Kidney (tissue), 14 donors: Measurements from ENCODE around the gene KCNAB2. TPM values are rescaled to one million over a fixed set of nuclear protein-coding genes. Genes with fewer than 3 reads are reported as not detected.
A peak's percentile ranks its signal among the peaks of the same experiment; 100 is the strongest.

Source experiments
- DNase-seq, 5 donors: peaks; one replicate each; pipeline ENCODE4 v3.0.0-alpha.2; 2013 to 2020
- FAIRE-seq: peaks from 2 replicates; lab custom pipeline; 2012; peaks lifted over from hg19 to GRCh38; lab: Jason Lieb, UNC
- H3K27ac ChIP-seq, 2 donors: one replicate each; pipeline ENCODE4 v1.7.0; 2013; ENCODE audit warnings: low read depth in 2 of 2, low read length in 2 of 2, inconsistent platforms in 1 of 2
- H3K27me3 ChIP-seq: one replicate; pipeline ENCODE4 v1.7.1; 2013; ENCODE audit warnings: low read length, inconsistent platforms; ENCODE audit not compliant: control insufficient read depth, insufficient read depth
- H3K36me3 ChIP-seq, 3 donors: one replicate each; pipeline versions ENCODE4 v1.7.0 to v1.7.1; 2013; ENCODE audit warnings: low read length in 3 of 3, control low read depth in 1 of 3, inconsistent platforms in 1 of 3; ENCODE audit not compliant: insufficient read depth in 3 of 3, control insufficient read depth in 2 of 3
- H3K4me1 ChIP-seq, 3 donors: one replicate each; pipeline versions ENCODE4 v1.7.0 to v1.7.1; 2013; ENCODE audit warnings: low read length in 3 of 3, inconsistent platforms in 1 of 3, low read depth in 1 of 3; ENCODE audit not compliant: control insufficient read depth in 2 of 3, insufficient read depth in 2 of 3
- H3K4me3 ChIP-seq, 3 donors: one replicate each; pipeline versions ENCODE4 v1.7.0 to v1.8.1; 2013; ENCODE audit warnings: low read length in 3 of 3, control low read depth in 1 of 3, inconsistent platforms in 1 of 3
- H3K9ac ChIP-seq, 3 donors: one replicate each; pipeline versions ENCODE4 v1.7.0 to v1.7.1; 2013; ENCODE audit warnings: low read length in 3 of 3, control low read depth in 1 of 3, inconsistent platforms in 1 of 3
- H3K9me3 ChIP-seq, 3 donors: one replicate each; pipeline versions ENCODE4 v1.7.0 to v1.7.1; 2013; ENCODE audit warnings: low read length in 3 of 3, control low read depth in 1 of 3, inconsistent platforms in 1 of 3; ENCODE audit not compliant: control insufficient read depth in 2 of 3, insufficient read depth in 1 of 3
- intact Hi-C: fragments of 100-400 bp; cut with DNase I; formaldehyde crosslinking; loops from one replicate; pipeline ENCODE4 v1.11.1; 2022
- polyA plus RNA-seq: library from polyadenylated mRNA; stranded (reverse); fragments of 350-450 nt; fragmentation: Illumina TruSeq; extraction: RNeasy Lipid Tissue Mini Kit (QIAGEN cat#74804); gene quantifications from one replicate; pipeline ENCODE4 v1.2.3, GENCODE V29; 2014; ENCODE audit warnings: low read depth, low replicate concordance; ENCODE audit not compliant: insufficient read depth
- total RNA-seq: library from RNA; stranded (reverse); fragmentation: NEBNext Ultra II Directional; extraction: Animal tissue kit (Norgen Biotek cat#: 25700); gene quantifications from one replicate; pipeline ENCODE4 v1.2.1, GENCODE V29; 2021
- TF ChIP-seq, protein P1 (sequence below): IDR thresholded peaks from 3 replicates; pipeline ENCODE4 v1.5.1; 2012; ENCODE audit warnings: mild to moderate bottlenecking, moderate library complexity, borderline replicate concordance; ENCODE audit not compliant: insufficient read depth; ENCODE audit errors: extremely low read depth
- donor health status: control.
- donor health status: control.
- donor health status: control.
- donor health status: control.
- donor health status: control.
- donor health status: DM: yes; HTN: yes; CAD: no.
- donor health status: Normal renal cell carcinoma (clear cell type).

KCNAB2 gene
- total and polyA plus RNA-seq, 2 donors from 2014 or later: 19.6 to 28.1 TPM

DNA sequence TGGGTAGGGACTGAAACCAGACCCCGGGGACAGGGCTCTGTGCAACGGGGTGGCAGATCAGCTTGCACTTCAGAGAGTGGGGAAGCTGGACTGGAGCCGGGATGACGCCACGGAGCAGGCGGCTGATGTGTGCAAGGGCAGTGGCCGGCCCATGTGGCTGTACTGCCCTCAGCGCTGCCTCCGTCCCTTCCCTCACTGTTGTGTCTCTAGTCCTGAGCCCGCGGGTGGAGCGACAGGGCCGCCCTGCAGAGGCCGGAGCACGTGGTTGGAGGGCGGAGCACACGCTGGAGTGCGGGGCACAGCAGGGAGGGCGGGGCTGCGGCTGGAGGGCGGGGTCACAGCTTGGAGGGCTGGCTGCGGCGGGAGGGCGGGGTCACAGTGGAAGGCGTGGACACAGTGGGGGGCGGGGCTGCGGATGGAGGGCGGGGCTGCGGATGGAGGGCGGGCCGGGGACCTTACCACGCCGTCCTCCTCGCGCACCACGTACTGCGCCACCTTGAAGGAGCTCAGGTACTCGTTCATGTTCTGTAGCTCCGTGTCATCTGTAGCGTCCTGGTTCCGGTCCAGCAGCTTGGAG lies 82.0 kb downstream of the KCNAB2 start:
- no peak overlapping the region for H3K27ac ChIP-seq
- TF ChIP-seq, protein P1, sequence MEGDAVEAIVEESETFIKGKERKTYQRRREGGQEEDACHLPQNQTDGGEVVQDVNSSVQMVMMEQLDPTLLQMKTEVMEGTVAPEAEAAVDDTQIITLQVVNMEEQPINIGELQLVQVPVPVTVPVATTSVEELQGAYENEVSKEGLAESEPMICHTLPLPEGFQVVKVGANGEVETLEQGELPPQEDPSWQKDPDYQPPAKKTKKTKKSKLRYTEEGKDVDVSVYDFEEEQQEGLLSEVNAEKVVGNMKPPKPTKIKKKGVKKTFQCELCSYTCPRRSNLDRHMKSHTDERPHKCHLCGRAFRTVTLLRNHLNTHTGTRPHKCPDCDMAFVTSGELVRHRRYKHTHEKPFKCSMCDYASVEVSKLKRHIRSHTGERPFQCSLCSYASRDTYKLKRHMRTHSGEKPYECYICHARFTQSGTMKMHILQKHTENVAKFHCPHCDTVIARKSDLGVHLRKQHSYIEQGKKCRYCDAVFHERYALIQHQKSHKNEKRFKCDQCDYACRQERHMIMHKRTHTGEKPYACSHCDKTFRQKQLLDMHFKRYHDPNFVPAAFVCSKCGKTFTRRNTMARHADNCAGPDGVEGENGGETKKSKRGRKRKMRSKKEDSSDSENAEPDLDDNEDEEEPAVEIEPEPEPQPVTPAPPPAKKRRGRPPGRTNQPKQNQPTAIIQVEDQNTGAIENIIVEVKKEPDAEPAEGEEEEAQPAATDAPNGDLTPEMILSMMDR: no peak
- no peak overlapping the region for H3K9ac ChIP-seq
- H3K36me3 ChIP-seq: no peaks in the 10 kb centered on the region
- H3K4me1 ChIP-seq: peaks cover 0 to 2% (median 0%) of the 10 kb centered on the region in 3 donors
- peaks cover 0 to 7% (median 0%) of the 10 kb centered on the region in 3 donors for H3K9me3 ChIP-seq
- DNase-seq (peak; percentile 85 to 90 (median 88)), FAIRE-seq (no peak)
- no peak overlapping the region for H3K4me3 ChIP-seq
- intact Hi-C loops: no loop called here
- H3K27me3 ChIP-seq: no peaks in the 10 kb centered on the region

DNA sequence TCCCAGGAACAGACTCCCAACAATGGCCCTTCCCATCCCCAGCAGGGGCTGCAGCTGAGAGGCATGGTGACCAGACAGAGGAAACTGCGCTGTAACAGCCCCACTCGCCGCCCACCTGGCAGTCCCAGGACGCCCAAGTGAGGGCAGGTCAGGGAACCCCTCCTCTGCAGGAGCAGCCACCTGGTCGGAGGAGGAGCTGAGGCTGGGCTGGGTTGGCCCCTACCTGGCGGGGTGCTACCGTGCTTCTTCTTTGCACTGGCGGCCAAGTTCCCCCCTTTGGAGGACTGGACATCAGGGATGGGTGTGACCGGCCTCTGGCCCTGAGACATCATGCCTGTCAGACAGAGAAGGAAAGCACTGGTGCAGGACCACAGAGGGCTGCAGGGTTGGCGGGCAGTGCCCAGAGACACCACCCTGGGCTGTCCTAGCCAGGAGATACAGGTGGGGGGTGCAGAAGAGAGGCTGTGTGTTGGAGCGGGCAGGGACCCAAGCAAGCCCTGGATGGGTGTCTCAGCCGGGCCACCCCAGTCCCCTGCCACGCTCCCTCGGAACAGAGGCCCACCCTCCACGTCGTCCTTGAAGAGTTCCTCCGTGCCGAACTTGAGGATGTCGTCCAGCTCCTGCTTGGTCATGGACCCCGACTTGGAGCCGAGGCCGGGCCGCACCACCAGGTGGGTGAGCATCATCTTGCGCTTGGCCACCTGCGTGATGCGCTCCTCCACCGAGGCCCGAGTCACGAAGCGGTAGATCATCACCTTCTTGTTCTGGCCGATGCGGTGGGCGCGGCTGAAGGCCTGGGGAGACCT lies 82.8 kb downstream of the KCNAB2 start:
- H3K9me3 ChIP-seq: peaks cover 0 to 7% (median 0%) of the 10 kb centered on the region in 3 donors
- no peak overlapping the region for H3K27ac ChIP-seq
- peak in 2 of 5 donors; percentile 46 to 72 for DNase-seq
- H3K9ac ChIP-seq: no peak overlapping the region
- TF ChIP-seq, protein P1: no peak
- no peak overlapping the region for H3K4me3 ChIP-seq
- H3K4me1 ChIP-seq: peaks cover 0 to 2% (median 0%) of the 10 kb centered on the region in 3 donors
- no peak for FAIRE-seq
- H3K36me3 ChIP-seq: no peaks in the 10 kb centered on the region
- intact Hi-C loops: no loop called here
- no peaks in the 10 kb centered on the region for H3K27me3 ChIP-seq

DNA sequence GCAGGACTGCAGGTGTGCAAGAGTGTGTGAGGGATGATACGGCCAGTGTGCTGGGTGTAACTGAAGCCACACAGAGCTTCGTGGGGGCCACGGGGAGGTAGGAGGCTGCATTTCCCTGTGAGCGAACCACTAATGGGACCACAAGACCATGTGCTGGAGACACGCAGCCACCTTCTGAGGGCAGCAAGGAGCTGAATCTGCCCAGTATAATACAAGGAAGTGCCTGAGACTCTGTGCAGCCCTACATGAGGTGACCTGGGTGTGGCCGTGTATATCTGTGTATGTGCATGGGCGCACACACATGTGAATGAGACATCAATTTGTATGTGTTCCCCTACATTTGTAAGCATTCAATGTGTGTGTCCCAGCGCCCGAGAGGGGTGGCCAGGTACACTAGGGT lies 83.6 kb downstream of the KCNAB2 start:
- H3K9me3 ChIP-seq: peaks cover 0 to 7% (median 0%) of the 10 kb centered on the region in 3 donors
- DNase-seq: peak in 2 of 5 donors; percentile 31 to 42
- no peak overlapping the region for H3K4me3 ChIP-seq
- no peaks in the 10 kb centered on the region for H3K36me3 ChIP-seq
- no peaks in the 10 kb centered on the region for H3K27me3 ChIP-seq
- peaks cover 0 to 2% (median 0%) of the 10 kb centered on the region in 3 donors for H3K4me1 ChIP-seq
- no peak overlapping the region for H3K9ac ChIP-seq
- intact Hi-C loops: no loop called here
- TF ChIP-seq, protein P1: no peak
- FAIRE-seq: no peak
- no peak overlapping the region for H3K27ac ChIP-seq
